HCT116 (cell line): ENCODE results near the gene MACROH2A1.

Source experiments
- CTCF ChIP-seq, 3 experiments: fragments of 200-600 bp in 1 of 3; sonication (generic) in 1 of 3; IDR thresholded peaks in 2 of 3; conservative IDR thresholded peaks in 1 of 3; 2 replicates each; pipeline ENCODE4 v1.5.1; 2012 to 2017; ENCODE audit warnings: low read depth in 2 of 3, low read length in 2 of 3, antibody characterized with exemption in 1 of 3, borderline replicate concordance in 1 of 3, control low read depth in 1 of 3, mild to moderate bottlenecking in 1 of 3, mixed read lengths in 1 of 3, mixed run types in 1 of 3, moderate library complexity in 1 of 3; ENCODE audit not compliant: insufficient read depth in 1 of 3
- EZH2 ChIP-seq: fragments of 200-600 bp; sonication (generic); IDR thresholded peaks from 2 replicates; pipeline ENCODE4 v1.6.1; 2017; ENCODE audit warnings: antibody characterized with exemption, mixed run types
- POLR2AphosphoS5 ChIP-seq: IDR thresholded peaks from 2 replicates; pipeline ENCODE4 v1.6.1; 2011; ENCODE audit warnings: mild to moderate bottlenecking, low read depth, low read length, moderate library complexity
- ZNF274 ChIP-seq: fragments of 200-500 bp; sonication (Bioruptor generic); IDR thresholded peaks from 2 replicates; pipeline ENCODE4 v1.6.1; 2014; ENCODE audit warnings: mild to moderate bottlenecking, low read depth, low read length, inconsistent platforms

GRCh38 chr5:135349886-135350285 is 49.1 kb downstream of the MACROH2A1 start:
- TF ChIP-seq EZH2 (no peak), ZNF274 (no peak), CTCF (IDR thresholded peaks at IDR 0.05 in 2 of 3, conservative IDR thresholded peaks at IDR 0.05 in 1 of 3; ENCODE audit: borderline replicate concordance in 1 of 3, insufficient read depth in 1 of 3, low read depth in 2 of 3, low read length in 2 of 3) (no peak), POLR2AphosphoS5 (no peak)
